ENCODE results near the gene BRD4.

BRD4 gene

GRCh38 chr19:15225760-15226159 lies 106.6 kb downstream of the BRD4 start:
- DNase-seq (ENCODE audit: low read depth in 2 of 2), result no peak

DNA sequence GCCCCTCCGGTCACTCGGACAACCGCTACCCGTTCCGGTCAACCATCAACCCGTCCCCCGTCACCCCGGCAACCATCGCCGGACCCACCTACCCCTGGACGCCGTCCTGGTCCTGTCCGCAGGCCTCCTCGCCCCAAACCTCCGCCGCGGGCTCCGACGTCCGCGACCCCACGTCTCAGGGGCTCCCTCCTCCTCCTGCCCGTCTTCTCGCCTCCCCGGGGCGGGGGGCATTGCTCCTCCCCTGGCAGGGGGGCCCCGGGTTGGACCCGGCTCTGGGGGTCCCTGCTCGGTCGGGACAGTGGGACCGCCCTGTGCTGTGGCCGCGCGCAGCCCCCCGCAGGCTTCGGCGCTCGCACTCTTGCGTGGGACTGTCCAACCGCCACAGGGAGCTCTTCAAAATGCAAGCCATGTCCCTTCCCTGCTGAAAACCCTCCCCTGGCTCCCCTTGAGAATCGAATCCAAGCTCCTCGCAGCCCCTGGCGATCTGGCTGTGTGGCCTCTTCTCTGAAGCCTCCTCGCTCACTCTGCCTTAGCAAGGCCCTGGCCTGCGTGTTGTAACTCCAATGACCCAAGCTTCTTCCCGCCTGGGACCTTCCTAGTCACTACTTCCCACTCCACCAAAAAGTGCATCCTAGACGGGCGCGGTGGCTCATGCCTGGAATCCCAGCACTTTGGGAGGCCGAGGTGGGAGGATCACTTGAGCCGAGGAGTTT lies 108.5 kb downstream of the BRD4 start:
- DNase-seq (ENCODE audit: low read depth in 2 of 2), result no peak

DNA sequence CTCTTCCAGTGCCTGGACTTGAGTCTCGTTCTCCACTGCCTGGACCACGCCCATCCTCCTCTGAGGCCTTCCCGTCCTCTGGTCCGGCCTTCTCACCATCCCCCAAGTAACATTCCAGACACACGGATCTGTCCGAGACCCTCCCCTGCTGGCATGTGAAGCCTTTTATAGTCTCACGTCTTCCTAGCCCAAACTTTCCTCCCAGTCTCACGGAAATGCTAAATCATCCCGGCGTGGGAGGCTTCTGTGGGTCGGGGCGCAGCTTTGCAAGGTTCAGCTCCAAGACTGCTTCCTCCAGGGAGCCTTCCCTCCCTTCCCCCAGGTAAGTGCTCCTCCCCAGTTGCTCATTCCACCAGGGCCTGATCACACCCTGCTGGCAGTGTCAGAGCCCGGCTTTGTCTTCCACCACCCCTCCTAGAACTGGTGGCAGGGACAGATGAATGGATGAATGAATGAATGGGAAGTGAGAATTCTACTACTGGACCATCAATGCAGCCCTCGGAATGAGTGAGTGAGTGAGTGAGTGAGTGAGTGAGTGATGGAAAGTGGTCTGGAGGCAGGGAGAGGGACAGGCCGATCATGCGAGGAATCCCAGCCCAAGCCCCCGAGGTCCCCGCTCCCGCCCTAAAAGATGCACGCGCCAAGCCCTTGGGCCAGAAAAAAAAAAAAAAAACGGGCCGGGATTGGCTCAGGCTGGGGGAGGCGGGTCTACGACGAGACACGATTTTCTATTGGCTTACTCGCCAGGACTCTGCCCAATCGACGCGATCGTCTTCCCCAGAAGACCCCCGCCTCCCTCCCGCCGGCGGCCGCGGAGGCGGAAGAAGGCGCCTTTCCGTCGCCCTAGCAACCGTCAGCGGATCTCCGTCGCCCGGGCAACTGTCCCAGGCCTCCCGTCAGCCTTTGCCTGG lies 109.3 kb downstream of the BRD4 start:
- DNase-seq (ENCODE audit: low read depth in 2 of 2), result peak; percentile 54 to 56

DNA sequence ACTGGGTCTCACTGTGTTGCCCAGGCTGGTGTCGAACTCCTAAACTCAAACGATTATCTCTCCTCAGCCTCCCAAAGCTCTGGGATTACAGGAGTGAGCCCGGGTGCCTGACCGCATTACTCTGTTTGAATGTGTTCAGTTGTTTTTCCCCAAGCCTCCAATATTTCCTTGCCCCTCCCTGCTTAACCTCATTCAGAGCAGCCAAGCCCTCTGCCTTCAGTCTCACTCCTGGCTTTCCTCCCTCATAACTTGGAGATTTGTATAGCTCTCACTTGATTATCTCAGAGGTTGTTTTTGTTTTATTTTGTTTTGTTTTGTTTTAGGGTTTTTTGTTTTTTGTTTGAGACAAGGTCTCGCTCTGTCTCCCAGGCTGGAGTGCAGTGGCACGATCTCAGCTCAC lies 111.5 kb downstream of the BRD4 start:
- DNase-seq (ENCODE audit: low read depth in 2 of 2), result no peak

- DNase-seq (ENCODE audit: low read depth in 2 of 2), result no peak
These were observed 113.8 kb downstream of the BRD4 start for GRCh38 chr19:15218501-15218900.

DNA sequence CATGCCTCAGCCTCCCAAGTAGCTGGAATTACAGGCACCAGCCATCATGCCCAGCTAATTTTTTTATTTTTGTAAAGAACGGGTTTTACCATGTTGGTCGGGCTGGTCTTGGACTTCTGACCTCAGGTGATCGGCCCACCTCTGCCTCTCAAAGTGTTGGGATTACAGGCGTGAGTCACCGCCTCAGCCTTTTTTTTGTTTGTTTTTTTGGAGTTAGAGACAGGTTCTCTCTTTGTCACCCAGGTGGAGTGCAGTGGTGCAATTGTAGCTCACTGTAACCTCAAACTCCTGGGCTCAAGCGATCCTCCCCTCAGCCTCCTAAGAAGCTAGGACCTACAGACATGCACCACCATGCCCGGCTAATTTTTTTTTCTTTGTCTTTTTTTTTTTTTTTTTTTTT lies 116.0 kb downstream of the BRD4 start:
- DNase-seq (ENCODE audit: low read depth in 2 of 2), result no peak

- no peak for DNase-seq (ENCODE audit: low read depth in 2 of 2)
These were observed 118.5 kb downstream of the BRD4 start for GRCh38 chr19:15213715-15214381.

- no peak for DNase-seq (ENCODE audit: low read depth in 2 of 2)
These were observed 119.6 kb downstream of the BRD4 start for GRCh38 chr19:15212711-15213110.

- DNase-seq (ENCODE audit: low read depth in 2 of 2), result no peak
These were observed 122.0 kb downstream of the BRD4 start for GRCh38 chr19:15210323-15210781.

DNA sequence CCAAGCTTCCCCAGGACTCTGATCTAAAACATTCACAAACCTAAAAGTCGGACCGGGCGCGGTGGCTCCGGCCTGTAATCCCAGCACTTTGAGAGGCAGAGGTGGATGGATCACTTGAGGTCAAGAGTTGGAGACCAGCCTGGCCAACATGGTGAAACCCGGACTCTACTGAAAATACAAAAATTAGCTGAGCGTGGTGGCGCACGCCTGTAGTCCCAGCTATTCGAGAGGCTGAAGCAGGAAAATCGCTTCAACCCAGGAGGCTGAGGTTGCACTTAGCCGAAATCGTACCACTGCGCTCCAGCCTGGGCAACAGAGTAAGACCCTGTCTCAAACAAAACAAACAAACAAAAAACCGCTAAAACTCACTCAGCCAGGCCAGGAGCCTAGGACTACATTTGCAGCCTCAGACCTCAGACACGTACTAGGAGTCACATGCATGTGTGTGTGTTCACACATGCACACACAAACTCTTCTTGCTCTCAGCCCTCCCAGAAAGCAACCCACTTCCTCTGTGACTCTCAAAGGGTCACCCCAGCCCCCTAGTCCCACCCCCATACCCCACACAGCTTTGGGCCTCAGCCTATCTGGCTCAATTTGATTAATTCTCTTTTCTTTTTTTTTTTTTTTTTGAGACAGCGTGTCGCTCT lies 130.8 kb downstream of the BRD4 start:
- DNase-seq (ENCODE audit: low read depth in 2 of 2), result no peak

DNA sequence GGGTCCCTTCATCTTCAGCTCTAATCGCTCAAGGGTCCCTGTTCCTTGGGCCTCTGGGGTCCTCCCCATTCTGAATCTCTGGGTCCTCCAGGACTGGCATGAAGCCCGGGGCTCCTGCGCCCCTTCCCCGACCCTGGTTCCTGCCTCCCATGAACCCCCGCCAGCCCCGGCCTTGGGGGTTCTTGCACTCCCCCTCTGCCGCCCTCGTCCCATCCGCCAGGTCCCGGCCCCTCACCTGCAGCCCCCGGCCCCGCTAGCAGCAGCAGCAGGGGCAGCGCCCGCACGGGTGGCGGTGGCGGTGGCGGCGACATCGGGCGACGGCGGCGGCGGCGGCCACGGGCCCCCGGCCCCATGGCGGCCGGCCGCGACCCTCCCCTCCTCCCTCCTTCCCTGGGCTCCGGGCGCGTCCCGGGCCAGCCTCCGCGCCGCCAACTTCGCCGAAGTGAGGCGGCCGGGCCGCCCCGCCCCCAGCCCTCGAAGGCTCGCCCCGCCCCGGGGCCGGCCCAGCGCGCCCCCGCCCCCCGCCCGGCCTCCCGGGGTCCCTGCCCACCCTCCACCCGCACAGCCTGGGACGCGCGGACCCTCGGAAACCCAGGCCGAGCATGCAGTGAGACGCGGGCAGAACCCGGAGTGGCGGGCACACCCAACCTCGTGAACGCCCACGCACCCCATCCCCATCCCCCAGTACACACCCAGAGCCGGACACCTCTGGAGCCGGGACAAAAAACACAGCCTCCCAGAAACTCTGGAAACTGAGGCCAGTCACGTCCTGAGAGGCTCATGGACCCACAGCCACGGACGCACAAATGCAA lies 131.6 kb downstream of the BRD4 start, which contains the start of gene NOTCH3:
Gene NOTCH3, minus strand, starts transcription at position 443 of the 812 bp plus-strand sequence. Its CDS starts 90 bp downstream, at position 353.
- no peak for DNase-seq (ENCODE audit: low read depth in 2 of 2)

GRCh38 chr19:15199661-15200552 lies 132.4 kb downstream of the BRD4 start:
- no peak for DNase-seq (ENCODE audit: low read depth in 2 of 2)

GRCh38 chr19:15198951-15199660 lies 133.2 kb downstream of the BRD4 start:
- DNase-seq (ENCODE audit: low read depth in 2 of 2), result no peak

DNA sequence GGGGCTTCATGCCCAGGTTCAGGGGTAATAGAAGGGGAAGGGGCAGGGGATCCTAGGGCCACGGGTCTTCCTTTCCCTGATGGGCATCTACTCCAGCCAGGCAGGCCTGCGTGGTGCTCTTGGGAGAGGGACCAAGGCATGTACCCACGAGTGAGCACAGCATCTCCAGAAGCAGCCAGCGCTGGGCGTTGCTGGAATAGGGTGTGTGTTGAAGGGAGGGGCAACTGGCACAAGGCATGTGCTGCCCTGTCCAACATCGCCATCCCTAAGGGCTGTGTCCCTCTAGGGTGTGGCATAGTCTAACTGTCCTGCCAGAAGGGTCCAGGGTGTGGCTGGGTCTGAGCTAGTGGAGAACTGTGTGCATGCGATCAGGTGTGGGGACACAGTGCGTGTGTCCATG lies 134.4 kb downstream of the BRD4 start:
- no peak for DNase-seq (ENCODE audit: low read depth in 2 of 2)

DNA sequence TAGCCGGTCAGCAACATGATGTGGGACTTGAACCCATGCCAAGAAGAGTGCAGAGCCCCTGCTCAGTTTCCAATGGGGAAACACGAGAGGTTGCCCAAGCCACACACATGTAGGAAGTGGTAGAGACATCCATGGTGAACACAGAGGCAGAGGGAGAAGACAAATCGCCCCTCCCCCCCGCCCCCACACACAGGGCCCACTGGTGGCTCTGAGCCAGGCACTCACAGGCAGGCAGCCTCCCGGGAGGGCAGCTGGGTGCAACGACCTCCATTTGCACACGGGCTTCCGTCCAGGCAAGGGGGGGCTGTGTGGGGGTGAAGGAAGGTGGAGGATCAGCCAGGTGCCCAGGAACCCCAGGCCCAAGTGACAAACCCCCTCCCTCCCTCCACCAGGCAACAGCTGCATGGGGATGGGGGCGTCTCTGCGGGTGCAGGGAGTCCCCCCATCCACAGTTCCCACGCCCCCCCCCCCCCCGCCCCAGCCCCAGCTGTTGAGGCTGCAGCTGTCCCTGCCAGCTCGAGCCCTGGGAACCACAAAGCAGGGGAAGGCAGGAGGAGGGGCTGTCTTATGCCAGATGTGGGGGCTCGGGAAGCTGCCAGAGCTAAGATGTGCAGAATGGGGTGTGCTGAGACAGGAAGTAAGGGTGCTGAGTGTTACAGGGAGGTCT lies 134.9 kb downstream of the BRD4 start:
- no peak for DNase-seq (ENCODE audit: low read depth in 2 of 2)

DNA sequence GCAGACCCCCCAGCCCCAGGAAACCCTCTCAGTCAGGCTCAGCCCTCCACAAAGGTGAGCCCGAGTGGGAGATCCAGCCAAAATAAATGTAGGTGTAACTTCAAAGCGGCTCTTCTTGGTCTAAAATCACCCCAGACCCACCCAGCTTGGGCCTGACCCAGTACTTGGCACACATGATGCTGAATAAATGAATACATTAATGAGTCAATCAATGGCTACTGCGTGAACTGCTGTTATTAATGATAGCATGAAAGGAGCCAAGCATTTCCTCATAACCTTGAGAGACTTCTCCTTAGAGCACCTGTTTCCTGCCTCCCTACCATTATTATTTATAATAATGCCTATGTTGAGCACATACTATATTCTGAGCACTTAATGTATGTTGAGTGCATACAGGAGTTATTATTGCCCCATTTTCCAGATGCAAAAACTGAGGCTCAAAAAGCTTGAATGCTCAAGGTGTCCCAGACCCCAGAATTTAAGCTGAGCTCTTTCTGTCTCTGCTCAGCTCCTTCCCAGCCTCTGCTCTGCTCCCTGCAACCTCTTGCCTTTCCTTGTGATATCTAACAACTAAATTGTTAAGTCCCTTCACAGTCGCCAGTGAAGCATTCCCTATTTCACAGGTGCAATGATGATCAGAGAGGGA lies 135.9 kb downstream of the BRD4 start:
- no peak for DNase-seq (ENCODE audit: low read depth in 2 of 2)

DNA sequence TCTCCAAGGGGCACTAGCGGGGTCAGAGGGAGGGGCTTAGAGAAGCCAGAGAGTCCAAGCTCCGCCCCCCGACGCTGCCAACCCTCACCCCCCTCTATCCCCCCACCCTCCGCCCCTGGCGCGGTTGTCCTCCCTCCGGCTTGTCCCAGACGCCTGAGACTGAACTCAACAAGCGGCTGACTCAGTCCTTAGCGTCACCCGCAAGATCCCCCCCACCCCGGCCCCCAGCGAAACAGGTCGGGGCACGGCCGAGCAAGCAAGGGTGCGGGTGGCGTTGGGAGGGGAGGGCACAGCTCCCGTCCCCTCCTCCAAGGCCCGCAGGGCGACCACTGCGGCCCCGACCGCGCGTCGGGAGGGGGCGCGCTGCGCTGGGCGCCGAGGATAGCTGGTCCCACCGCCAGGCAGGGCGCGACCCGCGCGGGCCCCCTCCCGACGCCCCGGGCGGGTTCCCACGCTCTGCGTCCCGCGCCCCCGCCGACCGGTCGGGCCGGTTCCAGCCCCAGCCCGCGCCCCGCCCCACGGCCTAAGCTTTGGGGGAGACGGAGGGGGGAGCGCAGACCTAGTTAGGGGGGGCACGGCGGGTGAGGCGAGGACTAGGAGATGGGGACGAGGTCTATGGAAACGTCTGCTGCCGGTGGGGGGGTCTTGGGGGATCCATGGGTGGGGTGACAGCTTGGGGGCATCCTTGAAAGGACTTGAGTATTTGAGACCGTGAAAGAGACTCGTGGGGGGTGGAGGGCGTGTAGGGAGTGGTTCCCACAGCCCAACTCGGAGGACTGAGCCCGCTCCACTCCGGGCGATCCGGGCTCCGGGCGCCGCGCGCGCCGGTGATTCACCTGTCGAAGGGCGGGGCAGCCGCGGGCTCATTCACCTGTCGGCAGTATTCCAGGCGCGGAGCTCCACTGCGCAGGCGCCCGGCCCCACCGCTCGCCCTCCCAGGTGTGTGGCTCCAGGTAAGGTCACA lies 136.7 kb downstream of the BRD4 start:
- DNase-seq (ENCODE audit: low read depth in 2 of 2), result no peak

All from stimulated activated CD8-positive, alpha-beta memory T cell treated with anti-CD3 and anti-CD28 coated beads, Interleukin-15, amount 100 ng/mL, for 4 hours (primary cell).